ENCODE results near the gene CXorf66.

GRCh38 chrX:139933904-139934303 lies 31.4 kb downstream of the CXorf66 start:
- TF ChIP-seq PAX5 (IDR thresholded peaks at IDR 0.05; ENCODE audit: insufficient read depth, low read length, severe bottlenecking) (no peak), TAF1 (IDR thresholded peaks at IDR 0.05; ENCODE audit: low read depth, low read length) (no peak), POLR2AphosphoS5 (IDR thresholded peaks at IDR 0.05; ENCODE audit: low read depth, low read length) (no peak)
